Panc1 (cell line): Measurements from ENCODE around the gene OBI1.

Source experiments
- CTCF ChIP-seq: fragments of 450-650 bp; IDR thresholded peaks from 2 replicates; pipeline ENCODE4 v1.5.1; 2017; ENCODE audit warnings: mild to moderate bottlenecking
- REST ChIP-seq, 2 experiments: IDR thresholded peaks; 2 replicates each; pipeline ENCODE4 v1.6.1; 2011 to 2012; ENCODE audit warnings: low read depth in 2 of 2, control low read depth in 1 of 2, low read length in 1 of 2, mild to moderate bottlenecking in 1 of 2, moderate library complexity in 1 of 2; ENCODE audit not compliant: insufficient read depth in 1 of 2
- SIN3A ChIP-seq: IDR thresholded peaks from 2 replicates; pipeline ENCODE4 v1.6.1; 2012; ENCODE audit warnings: low read depth, mild to moderate bottlenecking, low read length, moderate library complexity, borderline replicate concordance; ENCODE audit not compliant: insufficient read depth
- TCF7L2 ChIP-seq: IDR thresholded peaks from 2 replicates; pipeline ENCODE4 v1.6.1; 2011; ENCODE audit warnings: mild to moderate bottlenecking, low read depth, low read length, inconsistent platforms

- TF ChIP-seq CTCF (peak; percentile 14; the same call in 1 of the 2 replicates), REST (IDR thresholded peaks at IDR 0.05; ENCODE audit: insufficient read depth in 1 of 2, low read depth in 2 of 2, low read length in 1 of 2) (no peak), TCF7L2 (no peak), SIN3A (no peak)
These were observed 30.1 kb upstream of the OBI1 start for GRCh38 chr13:78689011-78689410.
